HepG2 (cell line): ENCODE measurements around the gene GOLPH3. TPM values are rescaled to one million over a fixed set of nuclear protein-coding genes. Genes with fewer than 3 reads are reported as not detected.

ENCODE experiments used
- HOXA3 ChIP-seq: sonication (generic); formaldehyde crosslinking; IDR thresholded peaks from 2 replicates; pipeline ENCODE4 v1.5.0; 2020; ENCODE audit warnings: missing genetic modification reagents
- MAFK ChIP-seq, 2 experiments: IDR thresholded peaks in 1 of 2; conservative IDR thresholded peaks in 1 of 2; 2 replicates each; pipeline ENCODE4 v1.6.1; 2011; ENCODE audit warnings: improper control_type of control experiment in 2 of 2, low read length in 2 of 2
- THYN1 ChIP-seq: sonication (generic); formaldehyde crosslinking; IDR thresholded peaks from 2 replicates; pipeline ENCODE4 v1.8.1; 2023; ENCODE audit warnings: low read depth, mild to moderate bottlenecking, moderate library complexity, missing genetic modification reagents, borderline replicate concordance
- ZNF124 ChIP-seq: sonication (generic); formaldehyde crosslinking; IDR thresholded peaks from 2 replicates; pipeline ENCODE4 v1.4.0; 2020; ENCODE audit warnings: missing genetic modification reagents
- ZNF367 ChIP-seq: sonication (generic); formaldehyde crosslinking; IDR thresholded peaks from 2 replicates; pipeline ENCODE4 v1.4.0; 2020; ENCODE audit warnings: missing genetic modification reagents, borderline replicate concordance
- ZNF646 ChIP-seq: sonication (generic); formaldehyde crosslinking; IDR thresholded peaks from 2 replicates; pipeline ENCODE4 v1.9.0; 2021; ENCODE audit warnings: mild to moderate bottlenecking, missing genetic modification reagents
- ZNF766 ChIP-seq: sonication (generic); formaldehyde crosslinking; IDR thresholded peaks from 2 replicates; pipeline ENCODE4 v1.5.0; 2020; ENCODE audit warnings: missing genetic modification reagents, borderline replicate concordance
- ZSCAN21 ChIP-seq: sonication (generic); formaldehyde crosslinking; IDR thresholded peaks from 2 replicates; pipeline ENCODE4 v1.8.0; 2022; ENCODE audit warnings: mild to moderate bottlenecking, missing genetic modification reagents, moderate library complexity, borderline replicate concordance
- polyA plus RNA-seq, 8 experiments: library from polyadenylated mRNA; depleted of rRNA in 3 of 8; stranded (reverse) in 7 of 8; unstranded in 1 of 8; fragments of >200 nt; fragmentation: Illumina TruSeq in 4 of 8; extraction: Trizol in 4 of 8; gene quantifications; 2 replicates each; pipeline versions ENCODE4 v1.2.1 to v1.2.3, GENCODE V29; 2011 to 2016; ENCODE audit warnings: low read depth in 4 of 8, missing spikeins in 1 of 8, mixed read lengths in 1 of 8; ENCODE audit not compliant: insufficient read depth in 1 of 8
- total RNA-seq, 5 experiments: library from RNA; depleted of rRNA; stranded (reverse); fragments of >200 nt; fragmentation: Illumina TruSeq; extraction: Trizol; gene quantifications; 2 replicates each; pipeline ENCODE4 v1.2.3, GENCODE V29; 2016; ENCODE audit warnings: low read depth in 1 of 5
- TF ChIP-seq, protein P1 (sequence below), 2 experiments: sonication (generic) in 1 of 2; formaldehyde crosslinking in 1 of 2; IDR thresholded peaks; 2 replicates each; pipeline versions ENCODE4 v1.4.0 to v1.6.1; 2018 to 2020; ENCODE audit warnings: missing genetic modification reagents in 2 of 2, borderline replicate concordance in 1 of 2, low read depth in 1 of 2, mild to moderate bottlenecking in 1 of 2, missing biosample characterization in 1 of 2

GOLPH3 gene
- total and polyA plus RNA-seq, 2 of the 13 experiments (the other 11 are each of a cell fraction or from before 2014, with no cell fraction given), result 59.5 to 84.5 TPM

DNA sequence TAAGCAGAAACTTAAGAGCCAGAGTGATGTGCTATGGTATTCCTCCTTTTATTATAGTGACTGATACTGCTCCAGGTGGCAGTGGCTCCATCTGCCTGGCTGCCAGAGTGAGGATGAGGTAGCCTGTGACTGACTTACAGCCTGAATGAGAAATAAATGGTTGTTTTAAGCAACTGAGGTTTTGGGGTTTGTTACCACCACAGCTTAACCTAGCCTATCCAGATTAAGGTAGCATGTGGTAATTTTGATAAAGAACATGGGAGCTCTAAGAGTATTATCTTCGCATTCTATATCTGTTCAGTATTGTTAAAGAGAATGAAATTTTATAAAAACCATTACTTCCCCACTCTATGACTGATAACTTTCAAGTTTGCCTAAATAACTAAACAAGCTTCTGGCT, 39.0 kb downstream of the GOLPH3 start (continued):
- TF ChIP-seq ZNF646 (CRISPR knock-in tag) (no peak), MAFK (conservative IDR thresholded peaks at IDR 0.05 in 1 of 2, IDR thresholded peaks at IDR 0.05 in 1 of 2; ENCODE audit: low read length in 2 of 2) (no peak), ZNF124 (CRISPR knock-in tag) (no peak), ZSCAN21 (CRISPR knock-in tag) (no peak), THYN1 (no peak), HOXA3 (CRISPR knock-in tag) (no peak), ZNF367 (CRISPR knock-in tag) (no peak), ZNF766 (CRISPR knock-in tag) (no peak)
- TF ChIP-seq, protein P1, sequence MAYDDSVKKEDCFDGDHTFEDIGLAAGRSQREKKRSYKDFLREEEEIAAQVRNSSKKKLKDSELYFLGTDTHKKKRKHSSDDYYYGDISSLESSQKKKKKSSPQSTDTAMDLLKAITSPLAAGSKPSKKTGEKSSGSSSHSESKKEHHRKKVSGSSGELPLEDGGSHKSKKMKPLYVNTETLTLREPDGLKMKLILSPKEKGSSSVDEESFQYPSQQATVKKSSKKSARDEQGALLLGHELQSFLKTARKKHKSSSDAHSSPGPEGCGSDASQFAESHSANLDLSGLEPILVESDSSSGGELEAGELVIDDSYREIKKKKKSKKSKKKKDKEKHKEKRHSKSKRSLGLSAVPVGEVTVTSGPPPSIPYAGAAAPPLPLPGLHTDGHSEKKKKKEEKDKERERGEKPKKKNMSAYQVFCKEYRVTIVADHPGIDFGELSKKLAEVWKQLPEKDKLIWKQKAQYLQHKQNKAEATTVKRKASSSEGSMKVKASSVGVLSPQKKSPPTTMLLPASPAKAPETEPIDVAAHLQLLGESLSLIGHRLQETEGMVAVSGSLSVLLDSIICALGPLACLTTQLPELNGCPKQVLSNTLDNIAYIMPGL (CRISPR knock-in tag; IDR thresholded peaks at IDR 0.05; ENCODE audit: borderline replicate concordance in 1 of 2, low read depth in 1 of 2), result no peak
